CD4-positive, alpha-beta T cell treated with Interleukin-17A for 1 hour (primary cell): ENCODE results near the gene P3R3URF.
"Not testable (repeated sequence)": the region's sequence is repeated elsewhere in the genome, so short reads cannot be mapped to it uniquely, and the experiment has no call there.

Experiments
- DNase-seq: peaks from one replicate; pipeline ENCODE4 v3.0.0-alpha.2; 2020

The P3R3URF gene

DNA sequence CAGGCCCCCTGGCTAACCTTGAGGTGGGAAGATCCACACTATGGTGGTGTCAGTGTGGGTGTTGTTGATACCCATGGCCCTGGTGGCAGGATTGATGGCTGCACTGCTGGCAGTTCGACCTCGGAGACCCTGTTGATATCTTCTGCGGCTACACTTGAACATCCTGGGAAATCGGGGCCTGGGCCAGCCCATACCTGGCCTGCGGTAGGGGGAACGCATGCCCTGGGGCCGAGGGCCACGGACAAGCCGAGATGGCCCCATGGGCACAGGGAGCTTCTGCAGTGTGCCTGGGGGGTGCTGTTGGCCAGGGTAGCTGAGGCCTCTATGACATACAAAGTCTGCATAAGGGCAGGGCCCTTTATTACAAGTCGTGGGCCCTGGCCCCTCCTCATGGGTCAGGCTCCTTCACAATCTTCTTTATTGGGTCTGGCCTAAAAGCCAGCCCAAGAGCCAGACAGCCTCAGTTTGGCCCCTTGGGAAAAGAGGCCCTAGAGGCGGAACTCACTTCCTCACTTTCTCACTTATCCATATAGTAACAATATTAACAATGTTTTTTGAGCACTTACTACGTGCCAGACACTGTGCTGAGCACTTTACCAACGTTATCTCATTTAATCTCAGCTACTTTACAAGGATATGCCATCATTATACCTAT is at the start of gene P3R3URF:
Gene P3R3URF, minus strand, starts transcription at position 278 of the 655 bp plus-strand sequence. Its CDS starts 17 bp downstream, at position 261.
- no peak for DNase-seq

DNA sequence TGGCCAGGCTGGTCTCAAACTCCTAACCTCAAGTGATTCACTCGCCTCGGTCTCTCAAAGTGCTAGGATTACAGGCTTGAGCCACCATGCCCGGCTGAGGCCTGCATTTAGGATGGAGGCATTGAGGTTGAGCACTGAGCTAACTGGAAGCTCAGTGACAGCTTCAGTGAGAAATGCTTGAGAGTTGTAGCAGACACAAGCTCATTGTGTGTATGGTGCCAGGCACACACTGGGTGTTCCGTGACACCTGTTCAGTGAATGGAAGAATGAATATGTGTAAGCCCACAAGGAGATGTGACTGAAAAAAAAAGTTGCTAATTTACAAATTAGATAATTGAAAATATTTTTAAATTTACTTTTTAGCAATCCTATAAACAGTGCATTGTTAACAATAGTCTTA is 48.7 kb upstream of the P3R3URF start:
- DNase-seq, result no peak

DNA sequence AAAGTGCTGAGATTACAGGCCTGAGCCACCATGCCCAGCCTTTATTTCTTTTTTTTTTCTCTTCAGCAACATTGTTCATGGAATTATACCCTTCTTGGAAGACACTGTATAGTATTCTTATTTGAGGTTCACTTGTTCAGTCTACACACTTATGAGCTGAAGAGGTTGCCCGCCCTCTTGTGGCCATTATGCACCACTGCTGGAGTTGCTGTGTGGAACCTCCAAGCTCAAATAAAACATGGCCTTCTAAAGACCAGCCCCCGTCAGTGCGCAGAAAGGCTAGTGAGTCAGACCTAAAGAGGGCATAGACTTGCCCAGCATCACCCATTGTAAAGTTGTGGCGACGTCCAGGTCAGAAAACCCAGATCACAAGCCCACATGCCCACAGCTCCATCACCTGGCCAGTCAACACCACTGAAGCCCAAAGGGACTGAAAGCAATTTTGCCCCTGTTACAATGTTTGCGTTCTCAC is 47.2 kb upstream of the P3R3URF start:
- DNase-seq, result peak; percentile 66

- not testable (repeated sequence) for DNase-seq
Observed at GRCh38 chr1:46223055-46223454, 46.8 kb upstream of the P3R3URF start.

DNA sequence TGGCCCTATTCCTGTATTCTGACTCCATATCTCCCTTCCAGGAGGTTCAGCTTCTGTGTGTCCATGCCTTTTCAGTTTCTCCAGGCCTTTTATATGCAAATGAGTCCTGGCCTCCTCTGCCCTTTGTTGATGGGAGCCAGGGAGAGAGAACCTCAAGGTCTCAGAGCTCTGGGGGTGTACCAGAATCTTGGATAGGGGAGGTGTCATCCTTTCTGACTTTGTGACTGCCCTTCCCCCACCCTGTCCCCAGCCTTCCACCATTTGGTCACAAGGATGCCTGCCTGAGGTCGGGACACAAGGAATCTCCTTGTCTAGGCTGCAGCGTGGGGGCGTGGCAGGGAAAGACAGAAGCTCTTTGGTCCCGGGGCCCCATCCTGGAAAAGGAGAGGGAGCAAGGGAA is 45.5 kb upstream of the P3R3URF start:
- DNase-seq, result no peak

- no peak for DNase-seq
Observed at GRCh38 chr1:46220808-46221207, 44.5 kb upstream of the P3R3URF start.

GRCh38 chr1:46219551-46220520 is 43.5 kb upstream of the P3R3URF start:
- no peak for DNase-seq

DNA sequence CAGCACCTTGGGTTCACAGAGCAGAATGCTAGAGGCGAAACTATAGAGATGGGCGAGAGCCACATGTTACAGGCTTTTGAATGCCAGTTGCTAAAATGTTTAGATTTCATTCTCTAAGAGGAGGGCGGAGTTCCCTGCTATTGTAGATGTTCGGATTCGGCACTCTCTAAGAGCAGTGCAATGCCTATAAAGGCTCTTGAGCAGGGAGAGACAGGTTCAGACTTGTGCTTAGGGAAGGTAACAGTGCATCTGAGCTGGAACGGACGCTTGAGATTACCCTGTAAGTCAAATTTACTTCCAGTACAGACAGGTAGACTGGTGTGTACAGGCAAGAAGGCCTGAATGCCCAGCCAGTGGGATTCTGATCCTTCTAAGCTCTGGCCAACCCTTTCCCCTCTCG is 42.2 kb upstream of the P3R3URF start:
- no peak for DNase-seq

- no peak for DNase-seq
Observed at GRCh38 chr1:46215504-46215903, 39.2 kb upstream of the P3R3URF start.

DNA sequence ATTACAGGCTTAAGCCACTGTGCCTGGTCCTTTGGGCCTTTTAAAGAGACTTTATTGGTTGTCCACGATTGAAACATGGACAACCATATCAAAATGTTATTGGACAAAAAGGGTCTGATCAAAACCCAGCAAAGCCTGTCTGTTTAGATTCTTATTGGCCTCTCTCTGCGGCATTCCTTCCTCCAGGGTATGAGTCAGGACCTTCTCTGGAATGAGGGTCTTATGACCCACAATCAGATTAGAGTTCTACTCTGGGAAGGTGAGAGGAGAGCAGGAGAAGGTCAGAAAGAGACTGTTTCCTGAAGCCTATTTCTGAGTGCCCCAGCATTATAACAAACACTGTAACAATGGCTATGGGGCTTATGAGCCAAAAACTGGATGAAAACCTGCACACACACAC is 34.8 kb upstream of the P3R3URF start:
- DNase-seq, result no peak

- DNase-seq, result no peak
Observed at GRCh38 chr1:46210561-46210960, 34.3 kb upstream of the P3R3URF start.

DNA sequence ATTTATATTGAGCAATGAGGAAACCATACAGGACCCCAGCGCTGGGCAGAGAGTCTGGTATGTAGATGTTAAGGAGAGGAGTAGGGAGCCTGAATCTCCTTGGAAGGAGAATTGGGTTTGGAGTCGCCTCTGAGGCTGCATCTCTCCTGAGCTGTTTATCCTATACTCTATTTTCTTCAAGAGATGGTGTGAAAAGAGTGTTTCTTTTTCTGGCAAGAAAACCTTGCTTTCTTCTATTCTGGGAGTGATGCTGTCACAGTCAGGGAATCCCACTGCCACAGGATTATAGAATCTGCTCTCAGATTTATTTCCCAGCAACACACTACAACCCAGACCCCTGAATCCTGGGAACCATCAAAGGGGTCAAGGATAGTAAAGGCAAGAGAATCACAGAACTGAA is 30.1 kb upstream of the P3R3URF start:
- DNase-seq, result no peak

DNA sequence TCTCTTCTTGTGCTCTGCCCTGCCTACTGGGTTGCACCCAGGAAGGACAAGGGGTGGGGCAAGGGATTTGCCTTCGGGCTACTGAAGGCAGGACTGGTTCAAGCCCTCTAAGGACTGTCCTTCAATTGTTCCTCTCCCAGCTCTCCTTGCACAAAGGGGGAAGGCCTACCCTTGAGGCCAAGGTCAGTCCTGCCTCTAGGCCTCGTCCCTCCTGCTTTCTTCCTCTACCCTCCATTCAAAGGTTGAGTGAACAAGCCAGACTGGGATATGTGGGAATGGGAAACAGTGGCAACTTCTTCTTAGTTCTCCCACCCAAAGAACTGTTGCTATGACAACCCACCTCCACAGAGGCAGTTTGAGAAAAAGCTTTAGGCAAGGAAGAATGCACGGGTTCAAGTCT is 29.5 kb upstream of the P3R3URF start:
- no peak for DNase-seq

DNA sequence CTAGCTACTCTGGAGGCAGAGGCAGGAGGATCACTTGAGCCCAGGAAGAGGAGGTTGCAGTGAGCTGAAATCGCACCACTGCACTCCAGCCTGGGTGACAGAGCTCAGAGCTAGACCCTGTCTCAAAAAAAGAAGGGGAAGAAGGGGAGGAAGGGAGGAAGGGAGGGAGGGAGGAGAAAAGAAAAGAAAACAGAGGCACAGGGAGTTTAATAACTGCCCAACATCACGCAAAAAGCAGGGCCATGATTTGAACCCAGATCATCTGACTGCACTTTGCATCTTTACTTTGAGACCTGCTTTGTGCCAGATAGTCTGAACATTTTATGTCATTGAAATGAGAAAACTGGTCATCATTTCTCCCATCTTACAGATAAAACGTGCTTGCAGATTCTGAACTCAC is 28.9 kb upstream of the P3R3URF start:
- DNase-seq, result no peak

DNA sequence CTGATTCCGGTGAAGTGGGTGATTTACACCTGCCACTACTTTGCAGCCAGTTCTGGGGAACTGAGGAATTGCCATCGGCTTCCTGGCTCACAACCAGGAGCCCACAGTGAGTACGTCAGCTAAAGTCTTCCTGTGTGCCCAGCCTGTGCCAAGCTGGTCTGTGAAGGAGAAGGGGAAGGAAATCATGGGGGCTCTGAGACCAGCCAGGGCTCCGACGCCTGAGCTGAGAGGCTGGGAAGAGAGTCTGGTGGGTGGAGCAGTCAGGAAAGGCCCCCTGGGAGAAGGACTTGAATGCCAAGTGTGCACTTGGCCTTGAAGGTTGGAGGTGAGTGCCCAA is 28.1 kb upstream of the P3R3URF start:
- DNase-seq, result no peak

DNA sequence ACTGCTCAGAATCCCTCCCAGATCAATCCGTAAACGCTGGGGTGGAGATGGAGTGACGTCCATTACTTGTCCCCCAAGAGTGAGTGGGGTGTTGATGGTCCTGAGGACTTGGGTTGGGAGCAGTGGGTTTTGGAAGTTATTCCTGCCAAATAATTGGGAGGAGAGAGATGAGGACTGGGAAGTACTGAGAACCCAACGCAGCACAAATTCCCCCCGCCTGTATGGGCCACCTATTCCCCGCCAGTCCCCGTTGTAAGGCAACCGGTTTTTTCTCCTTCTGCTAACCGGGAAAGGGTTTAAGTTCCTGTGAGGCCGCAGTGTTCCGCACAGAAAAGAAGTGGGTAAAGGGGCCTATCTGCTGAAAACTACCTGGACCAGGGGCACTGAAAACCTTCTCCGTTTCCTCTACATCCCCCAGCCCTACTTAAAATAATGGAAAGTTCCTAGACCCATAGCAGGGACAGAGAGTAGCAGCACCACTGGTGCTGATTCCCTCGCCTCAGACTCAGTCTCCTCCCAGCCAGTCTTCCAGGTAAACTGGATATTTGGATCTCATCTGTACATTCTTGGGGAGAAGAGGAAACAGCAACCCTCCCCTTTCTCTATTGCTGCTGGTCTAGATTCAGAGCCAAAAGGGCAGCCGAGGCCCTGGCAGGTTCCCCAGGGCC is 27.6 kb upstream of the P3R3URF start:
- DNase-seq, result no peak

- DNase-seq, result no peak
Observed at GRCh38 chr1:46199233-46199749, 23.0 kb upstream of the P3R3URF start.

DNA sequence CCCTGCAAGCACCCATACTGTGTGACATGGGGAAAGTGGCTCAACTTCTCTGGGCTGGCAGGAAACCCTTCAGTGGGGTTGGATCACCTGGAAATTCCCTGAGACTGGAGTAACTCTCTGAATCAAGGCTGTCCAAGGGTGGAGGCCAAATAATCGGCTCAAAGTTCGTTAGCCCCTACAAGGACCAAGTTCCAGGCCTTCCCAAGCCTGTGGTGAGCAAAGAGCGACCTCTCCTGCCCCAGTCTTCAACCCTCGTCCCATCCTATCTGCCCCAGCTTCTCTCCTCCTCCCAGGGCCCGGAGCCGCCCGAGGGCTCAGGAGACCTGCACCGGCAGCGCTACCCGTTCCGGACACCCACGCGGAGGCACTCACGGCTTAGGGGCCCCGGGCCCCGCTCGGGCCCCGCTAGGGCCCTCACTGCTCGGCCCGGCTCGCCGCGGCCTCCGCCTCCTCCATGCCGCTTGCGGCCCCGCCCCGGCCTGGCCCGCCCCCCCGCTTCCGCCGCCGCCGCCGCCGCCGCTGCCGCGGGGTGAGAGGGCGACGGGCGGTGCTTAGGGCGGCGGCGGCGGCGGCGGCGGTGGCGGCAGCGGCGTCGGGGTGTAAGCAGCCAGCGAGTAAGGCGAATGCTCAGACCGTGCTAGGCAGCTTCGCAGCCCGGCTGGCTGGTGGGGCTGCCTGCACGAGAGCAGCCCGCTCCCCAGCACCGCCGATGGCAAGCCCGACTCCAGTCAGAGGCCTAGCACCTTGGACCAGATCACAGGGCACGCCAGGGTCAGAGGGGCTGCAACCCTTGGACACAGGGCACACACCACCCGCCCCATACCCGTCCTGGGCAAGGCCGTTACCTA is 21.9 kb upstream of the P3R3URF start, which contains the start of gene POMGNT1:
Gene POMGNT1, minus strand, starts transcription at position 471 of the 848 bp plus-strand sequence. CDS start 613 bp downstream, outside the sequence.
- peak; percentile 76 for DNase-seq

- DNase-seq, result no peak
Observed at GRCh38 chr1:46197560-46197963, 21.3 kb upstream of the P3R3URF start.

DNA sequence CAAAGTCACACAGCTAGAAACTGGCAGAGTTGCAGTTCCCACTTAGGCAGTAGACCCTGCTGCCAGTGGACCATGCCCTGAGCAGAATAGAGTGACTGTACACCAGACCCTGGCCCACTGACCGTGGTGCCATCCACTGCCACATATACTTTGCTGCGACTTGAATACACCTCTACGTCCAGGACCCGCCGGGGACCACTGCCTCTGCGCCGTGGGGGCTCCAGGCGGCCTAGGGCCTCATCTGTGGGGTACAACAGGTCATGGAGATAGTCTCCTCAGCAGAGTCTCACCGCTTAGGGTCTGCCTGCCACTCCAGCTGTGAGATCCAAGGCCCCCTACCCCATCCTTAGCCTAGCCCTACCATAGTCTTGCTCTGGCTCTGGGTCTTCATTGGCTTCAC is 20.3 kb upstream of the P3R3URF start:
- DNase-seq, result no peak

GRCh38 chr1:46194641-46195193 is 18.4 kb upstream of the P3R3URF start:
- DNase-seq, result no peak
